ENCODE results near the gene DCAF6. TPM values are rescaled to one million over a fixed set of nuclear protein-coding genes. Genes with fewer than 3 reads are reported as not detected.

DCAF6 gene
- total RNA-seq, 4 donors from 2014 or later: 38.2 to 90.3 (median 54.8) TPM

- no peaks in the 10 kb centered on the region for H3K9me3 ChIP-seq
- TF ChIP-seq CTCF (IDR thresholded peaks at IDR 0.05): no peak
- TF ChIP-seq POLR2A (IDR thresholded peaks at IDR 0.05): no peak
- no peak for TF ChIP-seq EP300 (IDR thresholded peaks at IDR 0.05)
- TF ChIP-seq POLR2AphosphoS5 (IDR thresholded peaks at IDR 0.05): no peak
- H3K27ac ChIP-seq: no peak overlapping the region
- H3K4me3 ChIP-seq: no peak overlapping the region
- no peaks in the 10 kb centered on the region for H3K4me1 ChIP-seq
- WGBS: 75% methylated on average over 3 of the region's 3 CpGs
- DNase-seq (ENCODE audit: low spot score in 2 of 2): no peak
- peaks cover 13% of the 10 kb centered on the region for H3K36me3 ChIP-seq
- H3K27me3 ChIP-seq: no peaks in the 10 kb centered on the region
These were observed 63.4 kb downstream of the DCAF6 start for GRCh38 chr1:167999877-168000276.

GRCh38 chr1:168000656-168001055 lies 64.2 kb downstream of the DCAF6 start:
- no peak for DNase-seq (ENCODE audit: low spot score in 2 of 2)
- Histone ChIP-seq H3K4me3 (no peak overlapping the region), H3K27ac (no peak overlapping the region), H3K36me3 (peaks cover 13% of the 10 kb centered on the region), H3K9me3 (no peaks in the 10 kb centered on the region), H3K4me1 (no peaks in the 10 kb centered on the region), H3K27me3 (no peaks in the 10 kb centered on the region)
- 98% methylated on average over 3 of the region's 3 CpGs for WGBS
- no peak for TF ChIP-seq EP300 (IDR thresholded peaks at IDR 0.05)
- TF ChIP-seq POLR2AphosphoS5 (IDR thresholded peaks at IDR 0.05): no peak
- TF ChIP-seq POLR2A (IDR thresholded peaks at IDR 0.05): no peak
- no peak for TF ChIP-seq CTCF (IDR thresholded peaks at IDR 0.05)

- WGBS: 96% methylated on average over 1 of the region's 1 CpG
- DNase-seq (ENCODE audit: low spot score in 2 of 2): no peak
- H3K36me3 ChIP-seq: peaks cover 13% of the 10 kb centered on the region
These were observed 64.7 kb downstream of the DCAF6 start for GRCh38 chr1:168001213-168001612.

GRCh38 chr1:168004531-168004930 lies 68.0 kb downstream of the DCAF6 start:
- Histone ChIP-seq H3K27ac (no peak overlapping the region), H3K27me3 (no peaks in the 10 kb centered on the region), H3K4me1 (no peaks in the 10 kb centered on the region), H3K36me3 (peaks cover 23% of the 10 kb centered on the region), H3K9me3 (no peaks in the 10 kb centered on the region), H3K4me3 (no peak overlapping the region)
- WGBS: 85% methylated on average over 2 of the region's 2 CpGs
- no peak for DNase-seq (ENCODE audit: low spot score in 2 of 2)
- TF ChIP-seq POLR2A (IDR thresholded peaks at IDR 0.05) (no peak), POLR2AphosphoS5 (IDR thresholded peaks at IDR 0.05) (no peak), EP300 (IDR thresholded peaks at IDR 0.05) (no peak), CTCF (IDR thresholded peaks at IDR 0.05) (no peak)

More at GRCh38 chr1:168001213-168001612, 64.7 kb downstream of the DCAF6 start:
- Histone ChIP-seq H3K4me1 (no peaks in the 10 kb centered on the region), H3K9me3 (no peaks in the 10 kb centered on the region), H3K4me3 (no peak overlapping the region), H3K27ac (no peak overlapping the region), H3K27me3 (no peaks in the 10 kb centered on the region)
- TF ChIP-seq EP300 (IDR thresholded peaks at IDR 0.05) (no peak), POLR2AphosphoS5 (IDR thresholded peaks at IDR 0.05) (no peak), CTCF (IDR thresholded peaks at IDR 0.05) (no peak), POLR2A (IDR thresholded peaks at IDR 0.05) (no peak)

- H3K4me3 ChIP-seq: no peak overlapping the region
- H3K9me3 ChIP-seq: no peaks in the 10 kb centered on the region
- DNase-seq (ENCODE audit: low spot score in 2 of 2): no peak
- no peak for TF ChIP-seq EP300 (IDR thresholded peaks at IDR 0.05)
- TF ChIP-seq CTCF (IDR thresholded peaks at IDR 0.05): no peak
- no peak for TF ChIP-seq POLR2A (IDR thresholded peaks at IDR 0.05)
- no peak for TF ChIP-seq POLR2AphosphoS5 (IDR thresholded peaks at IDR 0.05)
- no peaks in the 10 kb centered on the region for H3K27me3 ChIP-seq
- peaks cover 23% of the 10 kb centered on the region for H3K36me3 ChIP-seq
- no peak overlapping the region for H3K27ac ChIP-seq
- H3K4me1 ChIP-seq: no peaks in the 10 kb centered on the region
These were observed 69.0 kb downstream of the DCAF6 start for GRCh38 chr1:168005529-168005928.
